GM10266 (cell line): ENCODE measurements around the gene CISD1.

Experiments
- DNase-seq: peaks from one replicate; pipeline ENCODE4 v3.0.0; 2012; ENCODE audit errors: extremely low spot score
- TF ChIP-seq, protein P1 (sequence below): IDR thresholded peaks from 2 replicates; pipeline ENCODE4 v1.5.1; 2012; ENCODE audit warnings: mild to moderate bottlenecking, low read depth; ENCODE audit not compliant: control insufficient read depth, insufficient read depth; ENCODE audit errors: missing control alignments

Gene CISD1

GRCh38 chr10:58326967-58327381 is 58.0 kb downstream of the CISD1 start:
- TF ChIP-seq, protein P1, sequence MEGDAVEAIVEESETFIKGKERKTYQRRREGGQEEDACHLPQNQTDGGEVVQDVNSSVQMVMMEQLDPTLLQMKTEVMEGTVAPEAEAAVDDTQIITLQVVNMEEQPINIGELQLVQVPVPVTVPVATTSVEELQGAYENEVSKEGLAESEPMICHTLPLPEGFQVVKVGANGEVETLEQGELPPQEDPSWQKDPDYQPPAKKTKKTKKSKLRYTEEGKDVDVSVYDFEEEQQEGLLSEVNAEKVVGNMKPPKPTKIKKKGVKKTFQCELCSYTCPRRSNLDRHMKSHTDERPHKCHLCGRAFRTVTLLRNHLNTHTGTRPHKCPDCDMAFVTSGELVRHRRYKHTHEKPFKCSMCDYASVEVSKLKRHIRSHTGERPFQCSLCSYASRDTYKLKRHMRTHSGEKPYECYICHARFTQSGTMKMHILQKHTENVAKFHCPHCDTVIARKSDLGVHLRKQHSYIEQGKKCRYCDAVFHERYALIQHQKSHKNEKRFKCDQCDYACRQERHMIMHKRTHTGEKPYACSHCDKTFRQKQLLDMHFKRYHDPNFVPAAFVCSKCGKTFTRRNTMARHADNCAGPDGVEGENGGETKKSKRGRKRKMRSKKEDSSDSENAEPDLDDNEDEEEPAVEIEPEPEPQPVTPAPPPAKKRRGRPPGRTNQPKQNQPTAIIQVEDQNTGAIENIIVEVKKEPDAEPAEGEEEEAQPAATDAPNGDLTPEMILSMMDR, result no peak
- DNase-seq, result no peak

- DNase-seq, result no peak
- TF ChIP-seq, protein P1, result no peak
Measured at GRCh38 chr10:58328233-58328632, 59.3 kb downstream of the CISD1 start.

GRCh38 chr10:58330431-58330830 is 61.5 kb downstream of the CISD1 start:
- DNase-seq, result no peak
- TF ChIP-seq, protein P1, result no peak

DNA sequence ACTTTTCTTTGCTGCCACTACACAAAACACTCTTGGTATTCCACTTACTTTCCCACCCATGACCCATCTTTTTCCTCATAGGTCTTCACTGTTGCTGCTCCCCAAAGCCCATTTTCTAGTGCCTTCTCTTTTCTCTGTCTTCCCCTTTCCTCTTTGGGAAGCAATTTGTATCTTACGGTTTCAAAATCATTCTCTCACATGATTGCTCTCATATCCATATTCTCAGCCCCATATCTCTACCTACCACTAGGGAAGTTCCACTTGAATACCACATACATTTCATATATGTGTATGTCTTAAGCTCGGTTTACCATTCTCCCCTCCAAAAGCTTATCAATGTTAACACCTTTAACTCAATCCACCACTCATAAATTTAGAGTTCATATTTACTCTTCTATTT is 62.7 kb downstream of the CISD1 start:
- TF ChIP-seq, protein P1, result no peak
- no peak for DNase-seq

DNA sequence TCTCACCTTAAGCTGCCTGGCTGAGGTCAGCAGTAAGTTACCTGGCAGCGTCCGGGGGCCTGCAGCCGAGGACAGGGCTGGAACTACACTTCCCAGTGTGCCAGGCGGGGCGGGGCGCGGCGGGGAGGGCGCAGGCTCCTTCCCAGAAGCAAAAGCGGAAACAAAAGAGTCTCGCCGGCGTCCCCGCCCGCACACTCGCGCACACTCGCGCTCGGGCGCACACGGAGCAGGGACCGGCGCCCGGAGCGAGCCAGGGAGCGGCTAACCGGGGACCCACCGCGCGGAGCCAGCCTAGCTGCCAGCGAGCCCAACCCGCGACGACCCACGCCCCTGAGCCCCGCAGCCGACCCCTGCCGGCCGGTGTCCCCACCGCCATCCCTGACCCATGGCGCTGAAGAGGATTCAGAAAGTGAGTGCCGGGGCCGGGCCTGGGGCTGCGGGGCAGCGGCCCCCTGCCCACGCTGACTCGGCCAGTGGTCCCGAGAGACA is 65.9 kb downstream of the CISD1 start, which contains the start of gene UBE2D1:
TSS of gene UBE2D1 (plus strand) at position 190 of the 489 bp plus-strand sequence. CDS start at position 386, 196 bp downstream.
- TF ChIP-seq, protein P1, result no peak
- DNase-seq, result peak; percentile 91

DNA sequence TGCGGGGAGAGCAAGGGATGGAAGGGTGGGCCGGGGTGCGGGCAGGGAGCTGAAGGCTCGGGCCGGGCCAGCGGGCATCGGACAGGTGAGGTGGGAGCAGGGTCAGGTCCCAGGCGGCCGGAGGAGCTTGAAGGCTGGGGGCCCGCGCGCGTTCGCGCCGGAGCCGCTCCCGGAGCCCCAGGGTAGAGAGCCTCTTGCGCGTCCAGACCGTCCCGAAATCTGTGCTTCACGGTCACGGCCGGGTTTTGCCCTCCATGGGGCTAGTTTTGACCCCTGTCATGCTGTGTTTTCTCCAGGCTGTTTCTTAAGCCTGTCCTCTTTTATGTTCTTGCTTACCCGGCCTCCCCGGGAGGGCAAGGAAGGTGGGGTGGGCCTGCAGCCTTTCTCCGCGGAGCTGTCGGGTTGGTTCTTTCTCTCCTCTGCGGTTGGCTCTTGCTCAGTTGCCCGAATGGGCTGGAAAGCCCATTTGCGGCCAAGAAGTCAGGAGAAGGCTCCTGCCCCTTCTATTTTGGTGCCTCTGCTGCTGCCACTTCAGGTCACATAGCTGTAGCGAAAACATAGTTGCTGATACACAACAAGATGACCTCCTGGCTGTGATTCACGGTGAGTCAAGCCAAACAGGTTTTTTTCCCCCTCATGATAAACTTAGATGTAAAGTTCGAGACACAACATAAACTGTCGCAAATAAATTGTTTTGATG is 66.5 kb downstream of the CISD1 start:
- TF ChIP-seq, protein P1, result no peak
- peak; percentile 29 for DNase-seq

DNA sequence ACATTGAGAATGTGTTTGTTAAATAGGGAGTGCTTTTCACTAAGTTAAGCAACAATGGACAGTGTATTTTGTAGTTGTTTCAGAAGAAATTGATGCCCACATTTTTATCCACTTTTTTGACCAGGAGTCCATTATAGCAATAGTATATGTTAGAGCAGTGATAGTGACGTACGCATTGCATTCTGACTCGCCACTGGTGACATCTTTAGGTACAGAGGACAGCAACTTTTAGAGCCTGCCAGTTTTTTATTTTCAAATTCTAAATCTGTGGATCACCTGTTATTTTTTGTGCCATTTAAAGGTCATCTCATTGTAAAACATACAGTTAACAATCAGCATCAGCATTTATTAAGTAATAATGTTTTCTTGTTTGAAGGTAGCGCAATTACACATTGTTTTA is 67.3 kb downstream of the CISD1 start:
- TF ChIP-seq, protein P1, result no peak
- no peak for DNase-seq
